ENCODE data around the gene DACH1.

DACH1 gene

DNA sequence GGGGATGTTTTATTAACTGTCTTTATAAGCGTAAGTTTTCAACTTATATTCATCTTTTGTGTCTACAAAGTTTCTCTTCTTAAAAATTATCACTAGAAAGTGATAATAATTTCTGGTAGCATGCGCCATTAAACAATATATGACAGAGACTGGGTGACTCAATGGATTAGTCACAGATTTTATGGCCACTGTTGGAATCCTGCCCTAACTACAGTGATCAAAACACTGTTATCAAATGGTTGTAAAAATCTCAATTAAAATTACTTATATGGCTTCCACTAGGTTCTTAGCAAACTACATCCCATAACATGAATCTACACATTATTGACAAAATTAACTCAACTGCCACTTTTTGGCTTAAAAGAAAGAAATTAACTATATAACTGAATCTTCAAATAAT, 350.0 kb downstream of the DACH1 start:
- Histone ChIP-seq H3K27me3 (ENCODE audit: control insufficient read depth in 3 of 3, insufficient read depth in 3 of 3, low read depth in 1 of 3, low read length in 3 of 3) (no peaks in the 10 kb centered on the region), H3K4me2 (ENCODE audit: insufficient read depth, low read length, poor library complexity, severe bottlenecking) (no peak overlapping the region), H3K9me3 (replicated peaks in 1 of 2; ENCODE audit: control insufficient read depth in 2 of 2, insufficient read depth in 1 of 2, low read depth in 1 of 2, low read length in 2 of 2) (no peaks in the 10 kb centered on the region), H4K8ac (ENCODE audit: low read depth, low read length) (no peak overlapping the region), H3K9ac (ENCODE audit: low read depth, low read length, poor library complexity) (no peak overlapping the region), H3K14ac (ENCODE audit: low read length) (no peak overlapping the region), H2AK5ac (ENCODE audit: low read depth, low read length) (no peak overlapping the region), H2BK5ac (ENCODE audit: low read length) (no peak overlapping the region), H4K91ac (ENCODE audit: low read depth, low read length, poor library complexity) (no peak overlapping the region), H3K79me1 (ENCODE audit: low read depth, low read length) (no peaks in the 10 kb centered on the region), H2BK120ac (ENCODE audit: low read depth, low read length) (no peak overlapping the region), H2BK15ac (ENCODE audit: low read length) (no peak overlapping the region), H2AFZ (ENCODE audit: low read length) (no peak overlapping the region), H3K18ac (ENCODE audit: low read length) (no peak overlapping the region), H3K27ac (replicated peaks; ENCODE audit: low read length) (no peak overlapping the region), H3K4me1 (ENCODE audit: control insufficient read depth in 2 of 2, insufficient read depth in 1 of 2, low read depth in 1 of 2, low read length in 2 of 2) (peaks cover 0 to 5% of the 10 kb centered on the region in 2 donors), H2BK12ac (ENCODE audit: low read length) (no peak overlapping the region), H3K36me3 (replicated peaks in 1 of 2; ENCODE audit: control insufficient read depth in 2 of 2, insufficient read depth in 2 of 2, low read length in 2 of 2) (no peaks in the 10 kb centered on the region), H3K4me3 (ENCODE audit: low read length in 2 of 2) (no peak overlapping the region), H3K4ac (ENCODE audit: low read length) (no peak overlapping the region), H3K23ac (ENCODE audit: low read depth, low read length, poor library complexity) (no peak overlapping the region)
- DNase-seq (ENCODE audit: low spot score) = no peak
- WGBS, 2 donors (ENCODE audit: extremely low coverage in 2 of 2, insufficient read length in 2 of 2, insufficient replicate concordance in 1 of 2) = no CpG with 5 or more reads among the region's 2 CpGs

DNA sequence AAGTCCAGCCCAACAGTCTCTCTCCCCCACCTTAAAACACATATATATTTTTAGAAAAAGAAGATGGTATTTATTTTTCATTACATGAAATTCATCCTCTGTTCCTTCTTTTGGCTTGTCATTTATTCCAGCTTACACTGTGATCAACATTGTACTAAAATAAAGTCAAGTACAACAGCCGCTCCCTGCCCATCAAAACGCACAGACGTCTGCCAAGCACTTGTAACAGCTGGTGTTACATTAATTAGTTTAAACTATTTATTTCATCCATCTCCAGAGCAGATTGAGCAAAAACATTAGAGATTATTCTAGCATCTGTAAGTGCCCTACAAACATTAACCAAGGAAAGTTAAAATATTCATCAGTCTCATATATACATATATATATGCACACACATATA, 350.5 kb downstream of the DACH1 start:
- DNase-seq (ENCODE audit: low spot score) = no peak
- no peak overlapping the region for H3K4me3 ChIP-seq (ENCODE audit: low read length in 2 of 2)
- no peak overlapping the region for H3K27ac ChIP-seq (replicated peaks; ENCODE audit: low read length)
- no peak overlapping the region for H2BK15ac ChIP-seq (ENCODE audit: low read length)
- no peak overlapping the region for H3K4ac ChIP-seq (ENCODE audit: low read length)
- no peak overlapping the region for H2BK12ac ChIP-seq (ENCODE audit: low read length)
- no peak overlapping the region for H2AFZ ChIP-seq (ENCODE audit: low read length)
- no peak overlapping the region for H2BK5ac ChIP-seq (ENCODE audit: low read length)
- H2AK5ac ChIP-seq (ENCODE audit: low read depth, low read length) = no peak overlapping the region
- H3K79me1 ChIP-seq (ENCODE audit: low read depth, low read length) = no peaks in the 10 kb centered on the region
- H3K9me3 ChIP-seq (replicated peaks in 1 of 2; ENCODE audit: control insufficient read depth in 2 of 2, insufficient read depth in 1 of 2, low read depth in 1 of 2, low read length in 2 of 2) = no peaks in the 10 kb centered on the region
- H4K8ac ChIP-seq (ENCODE audit: low read depth, low read length) = no peak overlapping the region
- H4K91ac ChIP-seq (ENCODE audit: low read depth, low read length, poor library complexity) = no peak overlapping the region
- no peaks in the 10 kb centered on the region for H3K36me3 ChIP-seq (replicated peaks in 1 of 2; ENCODE audit: control insufficient read depth in 2 of 2, insufficient read depth in 2 of 2, low read length in 2 of 2)
- H3K18ac ChIP-seq (ENCODE audit: low read length) = no peak overlapping the region
- H3K4me1 ChIP-seq (ENCODE audit: control insufficient read depth in 2 of 2, insufficient read depth in 1 of 2, low read depth in 1 of 2, low read length in 2 of 2) = peaks cover 0 to 5% of the 10 kb centered on the region in 2 donors
- no peaks in the 10 kb centered on the region for H3K27me3 ChIP-seq (ENCODE audit: control insufficient read depth in 3 of 3, insufficient read depth in 3 of 3, low read depth in 1 of 3, low read length in 3 of 3)
- no peak overlapping the region for H3K14ac ChIP-seq (ENCODE audit: low read length)
- H3K4me2 ChIP-seq (ENCODE audit: insufficient read depth, low read length, poor library complexity, severe bottlenecking) = no peak overlapping the region
- no CpG with 5 or more reads among the region's 3 CpGs for WGBS, 2 donors (ENCODE audit: extremely low coverage in 2 of 2, insufficient read length in 2 of 2, insufficient replicate concordance in 1 of 2)
- H2BK120ac ChIP-seq (ENCODE audit: low read depth, low read length) = no peak overlapping the region
- H3K23ac ChIP-seq (ENCODE audit: low read depth, low read length, poor library complexity) = no peak overlapping the region
- H3K9ac ChIP-seq (ENCODE audit: low read depth, low read length, poor library complexity) = no peak overlapping the region

GRCh38 chr13:71515744-71516038, 351.3 kb downstream of the DACH1 start:
- Histone ChIP-seq H3K9ac (ENCODE audit: low read depth, low read length, poor library complexity) (no peak overlapping the region), H4K8ac (ENCODE audit: low read depth, low read length) (no peak overlapping the region), H3K4ac (ENCODE audit: low read length) (no peak overlapping the region), H2AFZ (ENCODE audit: low read length) (no peak overlapping the region), H3K36me3 (replicated peaks in 1 of 2; ENCODE audit: control insufficient read depth in 2 of 2, insufficient read depth in 2 of 2, low read length in 2 of 2) (no peaks in the 10 kb centered on the region), H3K4me2 (ENCODE audit: insufficient read depth, low read length, poor library complexity, severe bottlenecking) (no peak overlapping the region), H3K9me3 (replicated peaks in 1 of 2; ENCODE audit: control insufficient read depth in 2 of 2, insufficient read depth in 1 of 2, low read depth in 1 of 2, low read length in 2 of 2) (no peaks in the 10 kb centered on the region), H2BK5ac (ENCODE audit: low read length) (no peak overlapping the region), H2AK5ac (ENCODE audit: low read depth, low read length) (no peak overlapping the region), H3K4me3 (ENCODE audit: low read length in 2 of 2) (no peak overlapping the region), H2BK120ac (ENCODE audit: low read depth, low read length) (no peak overlapping the region), H3K27ac (replicated peaks; ENCODE audit: low read length) (no peak overlapping the region), H3K18ac (ENCODE audit: low read length) (no peak overlapping the region), H3K27me3 (ENCODE audit: control insufficient read depth in 3 of 3, insufficient read depth in 3 of 3, low read depth in 1 of 3, low read length in 3 of 3) (no peaks in the 10 kb centered on the region), H2BK15ac (ENCODE audit: low read length) (no peak overlapping the region), H4K91ac (ENCODE audit: low read depth, low read length, poor library complexity) (no peak overlapping the region), H2BK12ac (ENCODE audit: low read length) (no peak overlapping the region), H3K79me1 (ENCODE audit: low read depth, low read length) (no peaks in the 10 kb centered on the region), H3K14ac (ENCODE audit: low read length) (no peak overlapping the region), H3K23ac (ENCODE audit: low read depth, low read length, poor library complexity) (no peak overlapping the region), H3K4me1 (ENCODE audit: control insufficient read depth in 2 of 2, insufficient read depth in 1 of 2, low read depth in 1 of 2, low read length in 2 of 2) (peaks cover 0 to 5% of the 10 kb centered on the region in 2 donors)
- no CpG with 5 or more reads among the region's 4 CpGs for WGBS, 2 donors (ENCODE audit: extremely low coverage in 2 of 2, insufficient read length in 2 of 2, insufficient replicate concordance in 1 of 2)
- no peak for DNase-seq (ENCODE audit: low spot score)

DNA sequence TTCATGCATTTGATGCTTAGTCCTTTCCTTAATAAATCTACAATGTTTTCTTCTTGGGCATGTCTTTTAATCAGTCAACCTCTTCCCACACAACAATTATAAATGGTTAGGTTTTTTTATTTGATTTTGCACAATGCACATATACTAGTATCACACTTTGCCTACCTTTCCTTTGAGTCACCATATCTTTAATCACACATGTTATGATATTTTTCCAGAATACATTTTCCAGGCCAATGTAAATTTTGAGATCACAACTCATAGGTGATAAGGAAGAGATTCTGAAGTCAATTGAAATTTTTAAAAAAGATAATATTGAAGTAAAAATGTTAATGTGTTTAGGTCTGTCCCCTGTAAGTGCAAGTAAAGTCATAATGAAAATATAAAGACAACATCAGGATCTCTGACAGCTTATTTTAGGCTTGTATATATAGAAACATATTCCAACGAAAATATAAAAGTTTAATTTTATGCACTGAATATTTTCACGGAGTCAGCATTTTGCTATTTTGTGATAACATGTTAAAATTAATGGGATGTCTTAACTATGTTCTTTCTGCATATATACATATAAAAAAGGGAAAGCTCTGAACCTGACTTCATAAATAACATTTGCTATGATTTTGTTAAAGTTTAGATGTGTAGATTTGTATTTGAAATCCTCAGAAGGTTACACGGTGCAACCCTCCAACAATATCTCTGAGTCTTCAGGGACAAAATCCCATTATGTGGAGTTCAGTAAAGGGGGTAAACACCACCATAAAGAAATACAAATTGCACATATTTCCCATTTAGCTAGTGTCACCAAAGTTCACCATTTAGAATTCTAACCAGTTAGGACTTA, 351.9 kb downstream of the DACH1 start:
- Histone ChIP-seq H3K14ac (ENCODE audit: low read length) (no peak overlapping the region), H4K91ac (ENCODE audit: low read depth, low read length, poor library complexity) (no peak overlapping the region), H2AFZ (ENCODE audit: low read length) (no peak overlapping the region), H3K9ac (ENCODE audit: low read depth, low read length, poor library complexity) (no peak overlapping the region), H3K4me2 (ENCODE audit: insufficient read depth, low read length, poor library complexity, severe bottlenecking) (no peak overlapping the region), H3K4me3 (ENCODE audit: low read length in 2 of 2) (no peak overlapping the region), H3K9me3 (replicated peaks in 1 of 2; ENCODE audit: control insufficient read depth in 2 of 2, insufficient read depth in 1 of 2, low read depth in 1 of 2, low read length in 2 of 2) (no peaks in the 10 kb centered on the region), H3K23ac (ENCODE audit: low read depth, low read length, poor library complexity) (no peak overlapping the region), H2BK15ac (ENCODE audit: low read length) (no peak overlapping the region), H3K4me1 (ENCODE audit: control insufficient read depth in 2 of 2, insufficient read depth in 1 of 2, low read depth in 1 of 2, low read length in 2 of 2) (peaks cover 0 to 5% of the 10 kb centered on the region in 2 donors), H2AK5ac (ENCODE audit: low read depth, low read length) (no peak overlapping the region), H2BK120ac (ENCODE audit: low read depth, low read length) (no peak overlapping the region), H3K4ac (ENCODE audit: low read length) (no peak overlapping the region), H3K79me1 (ENCODE audit: low read depth, low read length) (no peaks in the 10 kb centered on the region), H3K27ac (replicated peaks; ENCODE audit: low read length) (no peak overlapping the region), H2BK5ac (ENCODE audit: low read length) (no peak overlapping the region), H3K27me3 (ENCODE audit: control insufficient read depth in 3 of 3, insufficient read depth in 3 of 3, low read depth in 1 of 3, low read length in 3 of 3) (no peaks in the 10 kb centered on the region), H2BK12ac (ENCODE audit: low read length) (no peak overlapping the region), H4K8ac (ENCODE audit: low read depth, low read length) (no peak overlapping the region), H3K18ac (ENCODE audit: low read length) (no peak overlapping the region), H3K36me3 (replicated peaks in 1 of 2; ENCODE audit: control insufficient read depth in 2 of 2, insufficient read depth in 2 of 2, low read length in 2 of 2) (no peaks in the 10 kb centered on the region)
- no peak for DNase-seq (ENCODE audit: low spot score)
- no CpG with 5 or more reads among the region's 3 CpGs for WGBS, 2 donors (ENCODE audit: extremely low coverage in 2 of 2, insufficient read length in 2 of 2, insufficient replicate concordance in 1 of 2)
